ENCODE measurements around the gene SNX25.

DNA sequence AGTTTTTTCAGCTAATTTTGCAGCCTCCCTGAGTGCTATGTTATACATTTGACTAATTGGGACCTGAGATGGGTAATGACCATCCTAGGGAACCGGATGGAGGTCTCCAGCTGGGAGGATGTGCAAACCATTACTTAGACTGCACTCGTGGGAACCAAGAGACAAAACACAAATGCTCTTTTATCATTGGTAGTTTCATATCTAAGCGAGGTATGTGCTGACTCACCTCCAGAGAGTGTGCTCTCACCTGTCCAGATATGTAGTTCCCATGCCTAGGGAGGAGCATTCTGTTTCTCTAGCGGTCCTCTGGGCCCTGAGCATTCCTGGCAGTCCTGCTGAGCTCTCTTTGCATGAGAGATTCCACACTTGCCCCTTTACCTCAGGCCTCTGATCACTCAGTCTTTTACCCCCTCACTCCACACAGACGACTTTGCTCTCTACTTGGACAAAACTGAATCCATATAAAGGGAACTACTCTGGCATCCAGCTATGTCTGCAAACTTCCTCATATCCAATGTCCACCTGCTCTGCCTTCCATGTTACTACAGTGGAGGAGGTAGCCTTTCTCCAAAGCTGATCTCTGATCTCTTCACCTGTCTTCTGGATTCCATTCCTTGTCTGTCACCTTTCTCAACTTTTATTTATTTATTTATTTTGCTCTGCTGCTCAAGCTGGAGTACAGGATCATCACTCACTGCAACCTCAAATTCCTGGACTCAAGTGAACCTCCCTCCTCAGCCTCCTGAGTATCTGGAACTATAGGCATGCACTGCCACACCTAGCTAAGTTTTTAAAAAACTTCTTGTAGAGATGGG, 97.9 kb downstream of the SNX25 start:
- TF ChIP-seq CTCF (IDR thresholded peaks at IDR 0.05) = no peak
- TF ChIP-seq POLR2A (IDR thresholded peaks at IDR 0.05) = no peak

All from Peyer's patch (tissue), 4 donors.